Skeletal muscle satellite cell (primary cell): ENCODE results near the gene OTOG.

Experiments
- H3K27me3 ChIP-seq: 2 replicates; pipeline ENCODE4 v1.7.0; 2013; ENCODE audit warnings: low read length; ENCODE audit not compliant: control insufficient read depth, insufficient read depth
- H3K36me3 ChIP-seq: 2 replicates; pipeline ENCODE4 v1.7.0; 2013; ENCODE audit warnings: mild to moderate bottlenecking, control low read depth, low read length; ENCODE audit not compliant: insufficient read depth
- H3K4me1 ChIP-seq: 2 replicates; pipeline ENCODE4 v1.7.0; 2013; ENCODE audit warnings: low read length; ENCODE audit not compliant: control insufficient read depth, insufficient read depth
- H3K4me2 ChIP-seq: 2 replicates; pipeline ENCODE4 v1.7.0; 2013; ENCODE audit warnings: mild to moderate bottlenecking, low read length
- H3K4me3 ChIP-seq: 2 replicates; pipeline ENCODE4 v1.7.0; 2013; ENCODE audit warnings: low read length
- H3K9ac ChIP-seq: 2 replicates; pipeline ENCODE4 v1.7.0; 2013; ENCODE audit warnings: mild to moderate bottlenecking, low read depth, low read length, moderate library complexity
- H3K9me3 ChIP-seq: replicated peaks from 2 replicates; pipeline ENCODE4 v1.7.0; 2013; ENCODE audit warnings: mild to moderate bottlenecking, control low read depth, low read length

The OTOG gene

DNA sequence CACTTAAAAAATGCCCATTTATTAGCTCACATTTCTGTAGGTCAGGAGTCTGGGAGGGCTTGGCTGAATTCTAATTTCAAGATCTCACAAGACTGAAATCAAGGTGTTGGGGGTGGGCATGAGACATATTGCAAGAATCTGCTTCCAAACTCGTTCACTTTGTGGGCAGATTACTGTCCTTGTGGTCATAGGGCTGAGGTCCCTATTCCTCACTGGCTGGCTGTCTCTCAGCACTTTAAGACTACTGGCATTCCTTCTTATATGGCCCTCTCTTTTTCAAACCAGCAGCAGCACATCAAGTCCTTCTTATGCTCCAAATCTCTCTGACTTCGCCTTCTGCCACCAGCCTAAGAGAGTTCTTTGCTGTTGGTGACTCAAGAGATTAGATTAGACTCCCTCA, 144.5 kb downstream of the OTOG start:
- H3K9ac ChIP-seq, result no peak overlapping the region
- H3K27me3 ChIP-seq, result peaks cover 16% of the 10 kb centered on the region
- no peaks in the 10 kb centered on the region for H3K9me3 ChIP-seq
- no peak overlapping the region for H3K4me3 ChIP-seq
- H3K36me3 ChIP-seq, result no peaks in the 10 kb centered on the region
- no peak overlapping the region for H3K4me2 ChIP-seq
- H3K4me1 ChIP-seq, result peaks cover 23% of the 10 kb centered on the region

DNA sequence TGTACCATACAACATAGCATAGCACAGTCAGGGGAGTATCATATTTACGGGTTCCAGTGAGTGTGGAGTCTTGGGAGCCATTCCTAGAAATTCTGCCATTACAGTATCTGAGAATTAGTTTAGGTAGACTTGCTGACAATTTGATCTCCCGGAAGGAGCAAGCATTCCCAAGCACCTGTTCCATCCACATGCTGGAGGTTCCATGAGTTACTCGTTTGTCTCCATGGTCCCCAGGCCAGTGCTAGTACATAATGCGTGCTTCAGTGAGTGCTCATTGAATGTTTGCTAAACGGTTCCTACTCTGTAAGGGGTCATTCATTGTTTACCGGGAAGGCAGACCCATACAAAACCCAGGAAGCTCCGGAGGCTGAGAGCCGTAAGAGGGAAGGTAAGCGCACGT, 144.9 kb downstream of the OTOG start:
- Histone ChIP-seq H3K4me1 (peaks cover 23% of the 10 kb centered on the region), H3K4me2 (no peak overlapping the region), H3K27me3 (peaks cover 16% of the 10 kb centered on the region)

DNA sequence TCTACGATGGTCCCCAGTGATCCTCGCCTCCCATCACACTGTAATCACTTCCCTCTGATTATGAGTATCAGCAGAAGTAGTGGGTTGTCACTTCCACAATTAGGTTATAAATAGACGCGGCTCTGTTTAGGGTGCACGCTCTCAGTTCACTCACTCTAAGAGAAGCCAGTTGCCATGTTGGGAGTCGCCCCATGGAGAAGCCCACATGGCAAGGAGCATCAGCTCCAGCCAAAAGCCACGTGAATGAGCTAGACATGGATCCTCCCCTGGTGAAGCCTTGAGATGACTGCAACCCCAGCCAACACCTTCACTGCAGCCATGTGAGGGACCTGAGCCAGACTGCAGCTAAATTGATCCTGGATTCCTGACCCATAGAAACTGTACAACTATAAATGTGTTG, 145.9 kb downstream of the OTOG start:
- Histone ChIP-seq H3K9me3 (no peaks in the 10 kb centered on the region), H3K4me2 (no peak overlapping the region), H3K9ac (no peak overlapping the region), H3K36me3 (no peaks in the 10 kb centered on the region), H3K27me3 (peaks cover 16% of the 10 kb centered on the region), H3K4me1 (peaks cover 15% of the 10 kb centered on the region), H3K4me3 (no peak overlapping the region)

More for the DNA sequence above, 144.9 kb downstream of the OTOG start:
- H3K9me3 ChIP-seq, result no peaks in the 10 kb centered on the region
- no peak overlapping the region for H3K9ac ChIP-seq
- H3K36me3 ChIP-seq, result no peaks in the 10 kb centered on the region
- no peak overlapping the region for H3K4me3 ChIP-seq

DNA sequence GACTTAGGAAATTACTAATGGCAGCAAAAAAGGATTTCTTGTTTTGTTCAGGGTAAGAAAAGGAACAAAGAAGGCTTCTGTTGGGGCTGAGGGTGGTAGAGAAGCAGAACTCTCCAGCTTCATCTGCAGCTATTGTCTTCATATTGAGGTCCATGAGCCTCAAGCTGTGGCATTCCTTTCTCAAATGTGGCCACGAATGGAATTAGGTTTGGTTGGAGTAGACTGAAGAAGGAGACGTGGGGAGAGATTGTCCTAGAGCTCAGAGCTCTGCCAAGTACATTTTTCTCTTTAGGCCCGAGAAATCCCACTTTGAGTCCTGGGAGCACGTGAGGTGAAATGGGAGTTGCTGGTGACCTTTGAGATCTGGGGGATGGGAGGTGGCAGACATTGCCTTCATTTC, 146.5 kb downstream of the OTOG start:
- Histone ChIP-seq H3K27me3 (peaks cover 16% of the 10 kb centered on the region), H3K4me2 (no peak overlapping the region), H3K9ac (no peak overlapping the region), H3K4me1 (peaks cover 9% of the 10 kb centered on the region), H3K9me3 (no peaks in the 10 kb centered on the region), H3K4me3 (no peak overlapping the region), H3K36me3 (no peaks in the 10 kb centered on the region)

DNA sequence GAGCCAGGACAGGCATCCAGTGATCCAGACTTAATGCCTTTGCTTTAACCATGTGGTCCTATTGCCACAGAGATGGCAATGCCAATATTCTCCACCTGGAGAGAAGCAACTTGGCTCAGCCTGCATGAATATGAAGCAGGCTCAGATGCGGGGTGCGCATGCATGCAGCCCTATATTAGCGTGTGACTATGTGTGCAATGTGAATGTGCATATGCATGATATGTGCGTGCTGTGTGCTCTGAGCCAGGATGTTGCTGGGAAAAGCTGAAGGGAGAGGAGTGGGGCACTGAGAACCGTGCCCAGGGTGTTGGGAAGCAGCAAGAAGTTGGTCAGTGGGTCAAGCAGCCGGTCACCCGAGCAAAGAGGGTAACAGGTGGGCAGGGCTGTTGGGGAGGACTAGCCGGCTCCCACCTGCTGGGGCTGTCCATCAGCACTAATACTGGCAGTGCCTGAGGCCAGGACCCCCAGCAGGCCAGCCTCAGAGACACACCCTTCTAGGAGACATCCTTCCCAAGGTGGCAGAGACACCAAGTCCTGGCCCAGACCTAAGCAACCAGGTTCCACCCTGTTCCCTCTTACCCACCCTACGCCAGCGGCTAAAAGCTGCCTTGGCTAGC, 147.5 kb downstream of the OTOG start:
- H3K9ac ChIP-seq, result no peak overlapping the region
- H3K4me2 ChIP-seq, result no peak overlapping the region
- no peak overlapping the region for H3K4me3 ChIP-seq
- H3K9me3 ChIP-seq, result no peaks in the 10 kb centered on the region
- no peaks in the 10 kb centered on the region for H3K36me3 ChIP-seq
- peaks cover 14% of the 10 kb centered on the region for H3K4me1 ChIP-seq
- peaks cover 16% of the 10 kb centered on the region for H3K27me3 ChIP-seq

DNA sequence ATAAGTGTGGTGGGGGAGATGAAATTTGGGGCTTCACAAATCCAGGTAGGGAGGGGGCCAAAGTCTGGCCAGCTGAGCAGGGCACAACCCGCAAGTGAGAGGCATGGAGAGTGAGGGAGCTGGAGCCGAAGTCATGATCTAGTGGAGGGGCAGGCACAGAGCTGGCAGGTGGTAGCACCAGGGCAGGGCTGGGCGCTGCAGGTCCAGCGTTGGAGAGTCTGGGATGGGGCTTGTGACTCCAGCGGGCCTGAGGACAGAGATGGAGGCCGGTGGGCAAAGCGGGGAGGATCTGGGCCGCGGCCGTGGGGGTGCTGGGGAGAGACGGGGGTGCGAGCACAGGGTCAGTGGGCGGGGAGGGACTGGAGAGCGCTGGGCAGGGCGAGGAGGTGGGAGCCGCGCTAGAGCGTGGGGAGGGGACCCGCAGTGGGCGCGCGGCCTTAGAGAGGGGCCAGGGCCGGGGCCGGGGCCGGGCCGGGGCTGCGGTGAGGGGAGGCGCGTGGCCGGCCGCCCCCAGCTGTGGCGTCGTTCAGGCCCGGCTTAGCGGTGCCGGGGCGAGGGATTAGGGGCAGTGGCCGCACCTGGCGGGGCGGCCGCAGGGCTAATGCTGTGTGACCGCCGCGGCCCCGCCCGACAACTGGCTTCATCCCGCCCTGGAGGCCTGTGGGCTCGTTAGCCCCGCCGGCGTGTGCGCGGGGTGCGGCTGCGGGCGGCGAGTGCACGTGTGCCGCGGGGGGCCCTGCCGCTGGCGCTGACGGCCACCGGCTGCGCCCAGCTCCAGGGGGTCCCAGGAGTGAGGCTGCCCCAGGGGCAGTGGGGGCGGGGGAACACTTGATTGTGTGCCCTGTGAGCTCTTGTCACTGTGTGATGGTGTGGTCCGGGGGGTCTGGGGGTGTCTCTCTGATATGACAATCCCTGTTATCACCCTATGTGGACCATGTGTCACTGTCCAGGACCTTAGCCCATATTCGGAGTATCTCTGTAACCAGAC, 148.7 kb downstream of the OTOG start:
- peaks cover 16% of the 10 kb centered on the region for H3K27me3 ChIP-seq
- no peak overlapping the region for H3K9ac ChIP-seq
- no peak overlapping the region for H3K4me2 ChIP-seq
- no peak overlapping the region for H3K4me3 ChIP-seq
- H3K4me1 ChIP-seq, result peaks cover 18% of the 10 kb centered on the region
- no peaks in the 10 kb centered on the region for H3K9me3 ChIP-seq
- H3K36me3 ChIP-seq, result no peaks in the 10 kb centered on the region

DNA sequence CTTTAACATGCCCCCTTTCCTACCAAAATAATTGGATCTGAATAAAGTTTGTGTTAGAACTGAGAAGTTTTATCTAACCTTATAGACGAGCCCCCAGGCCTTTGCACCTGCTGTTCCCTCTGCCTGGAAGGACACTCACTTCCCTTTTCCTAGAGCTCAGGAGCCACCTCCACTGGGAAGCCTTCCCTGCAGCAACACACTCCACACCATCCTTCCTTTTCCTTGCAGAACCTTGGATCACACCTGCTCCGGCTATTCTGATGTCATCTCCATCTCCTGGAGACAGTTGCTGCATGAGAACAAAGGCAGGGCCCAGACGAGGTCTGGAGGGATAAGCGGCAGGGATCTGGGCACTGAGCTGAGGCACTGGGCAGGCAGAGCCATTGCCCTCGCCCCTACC, 149.7 kb downstream of the OTOG start:
- Histone ChIP-seq H3K27me3 (peaks cover 16% of the 10 kb centered on the region), H3K36me3 (no peaks in the 10 kb centered on the region), H3K4me3 (no peak overlapping the region), H3K9me3 (no peaks in the 10 kb centered on the region), H3K4me1 (peaks cover 15% of the 10 kb centered on the region), H3K9ac (no peak overlapping the region), H3K4me2 (no peak overlapping the region)
